ENCODE results near the gene SRRM2.
A peak's percentile ranks its signal among the peaks of the same experiment; 100 is the strongest.
"Not testable (repeated sequence)": the region's sequence is repeated elsewhere in the genome, so short reads cannot be mapped to it uniquely, and the experiment has no call there.

SRRM2 gene

GRCh38 chr16:2720719-2721633 is 31.5 kb upstream of the SRRM2 start:
- Histone ChIP-seq H3K18ac (ENCODE audit: low read length) (peak overlapping the region; percentile 96), H2BK120ac (ENCODE audit: low read depth, low read length) (no peak overlapping the region), H3K14ac (ENCODE audit: low read length) (no peak overlapping the region), H4K91ac (ENCODE audit: low read depth, low read length, poor library complexity) (peak overlapping the region; percentile 85), H2BK15ac (ENCODE audit: low read length) (no peak overlapping the region), H3K9ac (ENCODE audit: low read depth, low read length, poor library complexity) (no peak overlapping the region), H3K23ac (ENCODE audit: low read depth, low read length, poor library complexity) (peak overlapping the region; percentile 96), H3K27ac (replicated peaks; ENCODE audit: low read length) (peak overlapping the region; percentile 71), H2BK12ac (ENCODE audit: low read length) (no peak overlapping the region), H3K4me1 (ENCODE audit: control insufficient read depth in 2 of 2, insufficient read depth in 1 of 2, low read depth in 1 of 2, low read length in 2 of 2) (peaks cover 0 to 4% of the 10 kb centered on the region in 2 donors), H3K4me2 (ENCODE audit: insufficient read depth, low read length, poor library complexity, severe bottlenecking) (peak overlapping the region; percentile 62), H3K36me3 (replicated peaks in 1 of 2; ENCODE audit: control insufficient read depth in 2 of 2, insufficient read depth in 2 of 2, low read length in 2 of 2) (no peaks in the 10 kb centered on the region), H3K4ac (ENCODE audit: low read length) (peak overlapping the region; percentile 76), H3K79me1 (ENCODE audit: low read depth, low read length) (peaks cover 3% of the 10 kb centered on the region), H2AFZ (ENCODE audit: low read length) (peak overlapping the region; percentile 91), H3K27me3 (ENCODE audit: control insufficient read depth in 3 of 3, insufficient read depth in 3 of 3, low read depth in 1 of 3, low read length in 3 of 3) (peaks cover 0 to 6% (median 3%) of the 10 kb centered on the region in 3 experiments), H4K8ac (ENCODE audit: low read depth, low read length) (no peak overlapping the region), H2BK5ac (ENCODE audit: low read length) (no peak overlapping the region), H2AK5ac (ENCODE audit: low read depth, low read length) (no peak overlapping the region), H3K4me3 (ENCODE audit: low read length in 2 of 2) (peak overlapping the region; percentile 60 to 83), H3K9me3 (replicated peaks in 1 of 2; ENCODE audit: control insufficient read depth in 2 of 2, insufficient read depth in 1 of 2, low read depth in 1 of 2, low read length in 2 of 2) (no peaks in the 10 kb centered on the region)
- no CpG with 5 or more reads among the region's 99 CpGs for WGBS, 2 donors (ENCODE audit: extremely low coverage in 2 of 2, insufficient read length in 2 of 2, insufficient replicate concordance in 1 of 2)
- peak; percentile 90 for DNase-seq (ENCODE audit: low spot score)

DNA sequence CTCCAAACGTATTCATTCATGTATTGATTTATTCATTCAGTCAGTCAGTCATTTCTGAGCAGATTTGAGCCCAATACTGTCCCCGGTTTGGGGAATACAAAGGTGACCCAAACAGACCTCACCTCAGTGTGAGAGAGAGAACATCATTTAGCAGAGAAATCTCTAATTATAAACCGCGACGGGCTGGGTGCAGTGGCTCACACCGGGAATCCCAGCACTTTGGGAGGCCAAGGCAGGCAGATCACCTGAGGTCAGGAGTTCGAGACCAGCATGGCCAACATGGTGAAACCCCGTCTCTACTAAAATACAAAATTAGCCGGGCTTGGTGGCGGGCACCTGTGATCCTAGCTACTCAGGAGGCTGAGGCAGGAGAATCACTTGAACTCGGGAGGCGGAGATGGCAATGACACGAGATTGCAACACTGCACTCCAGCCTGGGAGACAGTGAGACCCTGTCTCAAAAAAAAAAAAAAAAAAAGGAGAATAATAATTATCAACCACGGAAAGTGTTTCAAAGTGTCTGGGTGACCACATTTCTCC is 30.7 kb upstream of the SRRM2 start:
- H2BK120ac ChIP-seq (ENCODE audit: low read depth, low read length); H3K27me3 ChIP-seq (ENCODE audit: control insufficient read depth in 3 of 3, insufficient read depth in 3 of 3, low read depth in 1 of 3, low read length in 3 of 3); H3K36me3 ChIP-seq (replicated peaks in 1 of 2; ENCODE audit: control insufficient read depth in 2 of 2, insufficient read depth in 2 of 2, low read length in 2 of 2); H2BK12ac ChIP-seq (ENCODE audit: low read length); H2AK5ac ChIP-seq (ENCODE audit: low read depth, low read length); H3K4me1 ChIP-seq (ENCODE audit: control insufficient read depth in 2 of 2, insufficient read depth in 1 of 2, low read depth in 1 of 2, low read length in 2 of 2); H2BK15ac ChIP-seq (ENCODE audit: low read length); H3K9ac ChIP-seq (ENCODE audit: low read depth, low read length, poor library complexity); H3K79me1 ChIP-seq (ENCODE audit: low read depth, low read length); DNase-seq (ENCODE audit: low spot score); H4K8ac ChIP-seq (ENCODE audit: low read depth, low read length); H3K14ac ChIP-seq (ENCODE audit: low read length); H3K9me3 ChIP-seq (replicated peaks in 1 of 2; ENCODE audit: control insufficient read depth in 2 of 2, insufficient read depth in 1 of 2, low read depth in 1 of 2, low read length in 2 of 2); H2BK5ac ChIP-seq (ENCODE audit: low read length); H4K91ac ChIP-seq (ENCODE audit: low read depth, low read length, poor library complexity); H3K23ac ChIP-seq (ENCODE audit: low read depth, low read length, poor library complexity); H3K18ac ChIP-seq (ENCODE audit: low read length); H3K4ac ChIP-seq (ENCODE audit: low read length): not testable (repeated sequence)
- WGBS, 2 donors (ENCODE audit: extremely low coverage in 2 of 2, insufficient read length in 2 of 2, insufficient replicate concordance in 1 of 2): no CpG with 5 or more reads among the region's 14 CpGs
- Histone ChIP-seq H3K4me2 (ENCODE audit: insufficient read depth, low read length, poor library complexity, severe bottlenecking) (peak overlapping the region; percentile 31), H3K4me3 (ENCODE audit: low read length in 2 of 2) (peak overlapping the region; percentile 60 to 75), H3K27ac (replicated peaks; ENCODE audit: low read length) (peak overlapping the region; percentile 71), H2AFZ (ENCODE audit: low read length) (peak overlapping the region; percentile 91)

- H3K14ac ChIP-seq (ENCODE audit: low read length): no peak overlapping the region
- H3K79me1 ChIP-seq (ENCODE audit: low read depth, low read length): peaks cover 2% of the 10 kb centered on the region
- no CpG with 5 or more reads among the region's 7 CpGs for WGBS, 2 donors (ENCODE audit: extremely low coverage in 2 of 2, insufficient read length in 2 of 2, insufficient replicate concordance in 1 of 2)
- no peak overlapping the region for H3K23ac ChIP-seq (ENCODE audit: low read depth, low read length, poor library complexity)
- H3K9ac ChIP-seq (ENCODE audit: low read depth, low read length, poor library complexity): no peak overlapping the region
- H3K27ac ChIP-seq (replicated peaks; ENCODE audit: low read length): no peak overlapping the region
- no peaks in the 10 kb centered on the region for H3K9me3 ChIP-seq (replicated peaks in 1 of 2; ENCODE audit: control insufficient read depth in 2 of 2, insufficient read depth in 1 of 2, low read depth in 1 of 2, low read length in 2 of 2)
- DNase-seq (ENCODE audit: low spot score): no peak
- peaks cover 0 to 6% (median 0%) of the 10 kb centered on the region in 3 experiments for H3K27me3 ChIP-seq (ENCODE audit: control insufficient read depth in 3 of 3, insufficient read depth in 3 of 3, low read depth in 1 of 3, low read length in 3 of 3)
- no peak overlapping the region for H4K8ac ChIP-seq (ENCODE audit: low read depth, low read length)
- H3K4me1 ChIP-seq (ENCODE audit: control insufficient read depth in 2 of 2, insufficient read depth in 1 of 2, low read depth in 1 of 2, low read length in 2 of 2): peaks cover 0 to 4% of the 10 kb centered on the region in 2 donors
- no peak overlapping the region for H3K4me2 ChIP-seq (ENCODE audit: insufficient read depth, low read length, poor library complexity, severe bottlenecking)
- no peak overlapping the region for H4K91ac ChIP-seq (ENCODE audit: low read depth, low read length, poor library complexity)
- peak overlapping the region; percentile 8 for H2AFZ ChIP-seq (ENCODE audit: low read length)
- no peak overlapping the region for H2BK15ac ChIP-seq (ENCODE audit: low read length)
- no peak overlapping the region for H2BK120ac ChIP-seq (ENCODE audit: low read depth, low read length)
- no peak overlapping the region for H2BK5ac ChIP-seq (ENCODE audit: low read length)
- H3K4ac ChIP-seq (ENCODE audit: low read length): no peak overlapping the region
- H3K18ac ChIP-seq (ENCODE audit: low read length): no peak overlapping the region
- no peak overlapping the region for H3K4me3 ChIP-seq (ENCODE audit: low read length in 2 of 2)
- H2BK12ac ChIP-seq (ENCODE audit: low read length): no peak overlapping the region
- no peaks in the 10 kb centered on the region for H3K36me3 ChIP-seq (replicated peaks in 1 of 2; ENCODE audit: control insufficient read depth in 2 of 2, insufficient read depth in 2 of 2, low read length in 2 of 2)
- no peak overlapping the region for H2AK5ac ChIP-seq (ENCODE audit: low read depth, low read length)
Measured at GRCh38 chr16:2724088-2724676, 28.3 kb upstream of the SRRM2 start.

GRCh38 chr16:2724816-2725348 is 27.6 kb upstream of the SRRM2 start:
- WGBS, 2 donors (ENCODE audit: extremely low coverage in 2 of 2, insufficient read length in 2 of 2, insufficient replicate concordance in 1 of 2): no CpG with 5 or more reads among the region's 16 CpGs
- H3K4me3 ChIP-seq (ENCODE audit: low read length in 2 of 2): no peak overlapping the region
- DNase-seq (ENCODE audit: low spot score): no peak

More at GRCh38 chr16:2724816-2725348, 27.6 kb upstream of the SRRM2 start:
- no peak overlapping the region for H3K23ac ChIP-seq (ENCODE audit: low read depth, low read length, poor library complexity)
- H3K36me3 ChIP-seq (replicated peaks in 1 of 2; ENCODE audit: control insufficient read depth in 2 of 2, insufficient read depth in 2 of 2, low read length in 2 of 2): no peaks in the 10 kb centered on the region
- no peaks in the 10 kb centered on the region for H3K4me1 ChIP-seq (ENCODE audit: control insufficient read depth in 2 of 2, insufficient read depth in 1 of 2, low read depth in 1 of 2, low read length in 2 of 2)
- H3K27ac ChIP-seq (replicated peaks; ENCODE audit: low read length): no peak overlapping the region
- H2BK15ac ChIP-seq (ENCODE audit: low read length): no peak overlapping the region
- no peak overlapping the region for H4K8ac ChIP-seq (ENCODE audit: low read depth, low read length)
- no peak overlapping the region for H3K9ac ChIP-seq (ENCODE audit: low read depth, low read length, poor library complexity)
- H2AFZ ChIP-seq (ENCODE audit: low read length): no peak overlapping the region
- no peaks in the 10 kb centered on the region for H3K9me3 ChIP-seq (replicated peaks in 1 of 2; ENCODE audit: control insufficient read depth in 2 of 2, insufficient read depth in 1 of 2, low read depth in 1 of 2, low read length in 2 of 2)
- H2BK5ac ChIP-seq (ENCODE audit: low read length): no peak overlapping the region
- no peak overlapping the region for H3K4me2 ChIP-seq (ENCODE audit: insufficient read depth, low read length, poor library complexity, severe bottlenecking)
- H3K79me1 ChIP-seq (ENCODE audit: low read depth, low read length): peaks cover 2% of the 10 kb centered on the region
- H3K27me3 ChIP-seq (ENCODE audit: control insufficient read depth in 3 of 3, insufficient read depth in 3 of 3, low read depth in 1 of 3, low read length in 3 of 3): peaks cover 0 to 6% (median 0%) of the 10 kb centered on the region in 3 experiments
- H3K4ac ChIP-seq (ENCODE audit: low read length): no peak overlapping the region
- no peak overlapping the region for H2AK5ac ChIP-seq (ENCODE audit: low read depth, low read length)
- no peak overlapping the region for H4K91ac ChIP-seq (ENCODE audit: low read depth, low read length, poor library complexity)
- H2BK120ac ChIP-seq (ENCODE audit: low read depth, low read length): no peak overlapping the region
- H3K18ac ChIP-seq (ENCODE audit: low read length): no peak overlapping the region
- H3K14ac ChIP-seq (ENCODE audit: low read length): no peak overlapping the region
- H2BK12ac ChIP-seq (ENCODE audit: low read length): no peak overlapping the region
